WTC11 (cell line): ENCODE data around the gene PRPF6. TPM values are rescaled to one million over a fixed set of nuclear protein-coding genes. Genes with fewer than 3 reads are reported as not detected.

Experiments used
- CDX4 ChIP-seq: fragments of 250-450 bp; sonication (Bioruptor Pico); IDR thresholded peaks from 2 replicates; pipeline ENCODE4 v1.9.0; 2021; ENCODE audit warnings: moderate library complexity, mild to moderate bottlenecking, inconsistent platforms, borderline replicate concordance
- E2F5 ChIP-seq: sonication (generic); formaldehyde crosslinking; IDR thresholded peaks from 2 replicates; pipeline ENCODE4 v1.8.1; 2022; ENCODE audit warnings: mild to moderate bottlenecking, moderate library complexity, missing genetic modification reagents
- ELF4 ChIP-seq: sonication (generic); formaldehyde crosslinking; IDR thresholded peaks from 2 replicates; pipeline ENCODE4 v1.8.1; 2022; ENCODE audit warnings: low read depth, mild to moderate bottlenecking, moderate library complexity, missing genetic modification reagents
- EMX1 ChIP-seq: fragments of 250-450 bp; sonication (Bioruptor Pico); IDR thresholded peaks from 2 replicates; pipeline ENCODE4 v1.8.0; 2021; ENCODE audit warnings: mild to moderate bottlenecking
- ESRRA ChIP-seq: sonication (generic); formaldehyde crosslinking; IDR thresholded peaks from 2 replicates; pipeline ENCODE4 v1.8.1; 2022; ENCODE audit warnings: mild to moderate bottlenecking, missing genetic modification reagents, borderline replicate concordance
- FOXP1 ChIP-seq: sonication (generic); formaldehyde crosslinking; IDR thresholded peaks from 2 replicates; pipeline ENCODE4 v1.8.0; 2022; ENCODE audit warnings: missing genetic modification reagents, mild to moderate bottlenecking, moderate library complexity, borderline replicate concordance
- GABPB1 ChIP-seq: sonication (generic); formaldehyde crosslinking; IDR thresholded peaks from 2 replicates; pipeline ENCODE4 v1.8.1; 2023; ENCODE audit warnings: mild to moderate bottlenecking, missing genetic modification reagents
- HMGXB4 ChIP-seq: sonication (generic); formaldehyde crosslinking; IDR thresholded peaks from 2 replicates; pipeline ENCODE4 v1.8.1; 2023; ENCODE audit warnings: mild to moderate bottlenecking, moderate library complexity, missing genetic modification reagents
- MYBL2 ChIP-seq: sonication (generic); formaldehyde crosslinking; IDR thresholded peaks from 2 replicates; pipeline ENCODE4 v1.8.1; 2023; ENCODE audit warnings: mild to moderate bottlenecking, moderate library complexity, missing genetic modification reagents
- NFATC4 ChIP-seq: fragments of 250-450 bp; sonication (Bioruptor Pico); IDR thresholded peaks from 2 replicates; pipeline ENCODE4 v1.9.0; 2021; ENCODE audit warnings: mild to moderate bottlenecking
- NR2C2 ChIP-seq: sonication (generic); formaldehyde crosslinking; IDR thresholded peaks from 2 replicates; pipeline ENCODE4 v1.8.0; 2022; ENCODE audit warnings: mild to moderate bottlenecking, missing genetic modification reagents
- NR3C1 ChIP-seq: sonication (generic); formaldehyde crosslinking; conservative IDR thresholded peaks from 2 replicates; pipeline ENCODE4 v1.8.1; 2023; ENCODE audit warnings: low read depth, mild to moderate bottlenecking, missing genetic modification reagents
- PRRX2 ChIP-seq: fragments of 250-450 bp; sonication (Bioruptor Pico); IDR thresholded peaks from 2 replicates; pipeline ENCODE4 v1.8.0; 2021; ENCODE audit warnings: mild to moderate bottlenecking
- SMAD3 ChIP-seq: sonication (generic); formaldehyde crosslinking; IDR thresholded peaks from 2 replicates; pipeline ENCODE4 v1.8.0; 2022; ENCODE audit warnings: missing genetic modification reagents, mild to moderate bottlenecking, borderline replicate concordance
- SP1 ChIP-seq: sonication (generic); formaldehyde crosslinking; conservative IDR thresholded peaks from 2 replicates; pipeline ENCODE4 v1.8.1; 2022; ENCODE audit warnings: missing genetic modification reagents
- TCF7 ChIP-seq: sonication (generic); formaldehyde crosslinking; IDR thresholded peaks from 2 replicates; pipeline ENCODE4 v1.8.0; 2022; ENCODE audit warnings: mild to moderate bottlenecking, low read depth, missing genetic modification reagents, moderate library complexity
- TEAD4 ChIP-seq: sonication (generic); formaldehyde crosslinking; IDR thresholded peaks from 2 replicates; pipeline ENCODE4 v1.8.0; 2022; ENCODE audit warnings: mild to moderate bottlenecking, missing genetic modification reagents
- TP53 ChIP-seq: sonication (generic); formaldehyde crosslinking; IDR thresholded peaks from 2 replicates; pipeline ENCODE4 v1.8.1; 2023; ENCODE audit warnings: mild to moderate bottlenecking, missing genetic modification reagents
- ZMAT4 ChIP-seq: fragments of 250-450 bp; sonication (Bioruptor Pico); IDR thresholded peaks from 2 replicates; pipeline ENCODE4 v1.9.0; 2021; ENCODE audit warnings: mild to moderate bottlenecking
- ZNF121 ChIP-seq: sonication (generic); formaldehyde crosslinking; IDR thresholded peaks from 2 replicates; pipeline ENCODE4 v1.8.0; 2023; ENCODE audit warnings: missing genetic modification reagents
- ZNF263 ChIP-seq: sonication (generic); formaldehyde crosslinking; IDR thresholded peaks from 2 replicates; pipeline ENCODE4 v1.8.1; 2022; ENCODE audit warnings: low read depth, mild to moderate bottlenecking, moderate library complexity, missing genetic modification reagents
- ZNF396 ChIP-seq: fragments of 250-450 bp; sonication (Bioruptor Pico); IDR thresholded peaks from 2 replicates; pipeline ENCODE4 v1.8.0; 2021; ENCODE audit warnings: mild to moderate bottlenecking, moderate library complexity, borderline replicate concordance
- ZNF416 ChIP-seq: fragments of 250-450 bp; sonication (Bioruptor Pico); IDR thresholded peaks from 2 replicates; pipeline ENCODE4 v1.9.0; 2021; ENCODE audit warnings: mild to moderate bottlenecking, inconsistent platforms
- ZNF423 ChIP-seq: fragments of 250-450 bp; sonication (Bioruptor Pico); IDR thresholded peaks from 2 replicates; pipeline ENCODE4 v2.1.2; 2022; ENCODE audit warnings: mild to moderate bottlenecking, moderate library complexity
- total RNA-seq: library from RNA; stranded (reverse); gene quantifications from 3 replicates; pipeline ENCODE4 v1.2.3, GENCODE V29; 2021
- TF ChIP-seq, protein P1 (sequence below): sonication (generic); formaldehyde crosslinking; IDR thresholded peaks from 2 replicates; pipeline ENCODE4 v1.8.0; 2023; ENCODE audit warnings: missing genetic modification reagents, mild to moderate bottlenecking, borderline replicate concordance
- TF ChIP-seq, protein P2 (sequence below): sonication (generic); formaldehyde crosslinking; IDR thresholded peaks from 2 replicates; pipeline ENCODE4 v1.8.1; 2022; ENCODE audit warnings: missing genetic modification reagents, borderline replicate concordance
- TF ChIP-seq, protein P3 (sequence below): sonication (generic); formaldehyde crosslinking; IDR thresholded peaks from 2 replicates; pipeline ENCODE4 v1.8.1; 2022; ENCODE audit warnings: mild to moderate bottlenecking, missing genetic modification reagents, moderate library complexity, borderline replicate concordance
- TF ChIP-seq, protein P4 (sequence below): sonication (generic); formaldehyde crosslinking; IDR thresholded peaks from 2 replicates; pipeline ENCODE4 v1.8.1; 2023; ENCODE audit warnings: mild to moderate bottlenecking, missing genetic modification reagents, moderate library complexity

The PRPF6 gene
- total RNA-seq, 1 experiment from 2014 or later: 79.4 TPM

DNA sequence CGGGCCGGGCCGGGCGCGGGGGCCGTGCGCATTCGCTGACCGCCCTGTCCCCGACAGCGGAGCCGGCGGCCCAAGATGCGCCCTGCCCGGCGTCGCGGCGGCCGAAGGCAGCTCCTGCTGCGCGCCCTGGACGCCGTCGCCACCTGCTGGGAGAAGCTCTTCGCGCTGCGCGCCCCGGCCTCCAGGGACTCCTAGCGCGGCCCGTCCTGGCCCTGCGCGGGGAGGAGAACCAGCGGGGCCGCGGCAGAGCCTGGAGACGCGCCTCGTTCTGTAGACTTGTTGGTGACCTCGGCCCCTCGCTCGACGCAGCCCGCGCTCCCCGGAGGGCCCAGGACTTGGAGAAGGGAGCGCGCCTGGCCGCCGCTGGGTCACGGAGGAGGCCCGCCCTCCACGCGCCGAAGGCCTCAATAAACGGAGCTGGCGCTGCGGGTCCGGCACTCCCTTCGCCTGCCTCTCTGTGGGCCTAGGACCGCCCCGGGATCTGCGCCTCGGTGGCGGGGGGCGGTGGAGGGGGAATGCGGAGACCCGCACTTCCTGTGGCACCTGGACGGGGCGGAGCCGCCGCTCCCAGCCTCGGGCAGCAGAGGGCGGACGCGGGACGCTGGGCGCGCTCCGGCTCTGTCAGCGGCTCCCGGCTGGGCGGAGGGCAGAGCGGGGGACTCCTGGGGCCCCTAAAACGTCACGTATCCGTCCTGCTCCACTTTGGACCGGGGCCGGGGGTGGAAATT is 57.8 kb downstream of the PRPF6 start (continued):
- TF ChIP-seq, protein P1, sequence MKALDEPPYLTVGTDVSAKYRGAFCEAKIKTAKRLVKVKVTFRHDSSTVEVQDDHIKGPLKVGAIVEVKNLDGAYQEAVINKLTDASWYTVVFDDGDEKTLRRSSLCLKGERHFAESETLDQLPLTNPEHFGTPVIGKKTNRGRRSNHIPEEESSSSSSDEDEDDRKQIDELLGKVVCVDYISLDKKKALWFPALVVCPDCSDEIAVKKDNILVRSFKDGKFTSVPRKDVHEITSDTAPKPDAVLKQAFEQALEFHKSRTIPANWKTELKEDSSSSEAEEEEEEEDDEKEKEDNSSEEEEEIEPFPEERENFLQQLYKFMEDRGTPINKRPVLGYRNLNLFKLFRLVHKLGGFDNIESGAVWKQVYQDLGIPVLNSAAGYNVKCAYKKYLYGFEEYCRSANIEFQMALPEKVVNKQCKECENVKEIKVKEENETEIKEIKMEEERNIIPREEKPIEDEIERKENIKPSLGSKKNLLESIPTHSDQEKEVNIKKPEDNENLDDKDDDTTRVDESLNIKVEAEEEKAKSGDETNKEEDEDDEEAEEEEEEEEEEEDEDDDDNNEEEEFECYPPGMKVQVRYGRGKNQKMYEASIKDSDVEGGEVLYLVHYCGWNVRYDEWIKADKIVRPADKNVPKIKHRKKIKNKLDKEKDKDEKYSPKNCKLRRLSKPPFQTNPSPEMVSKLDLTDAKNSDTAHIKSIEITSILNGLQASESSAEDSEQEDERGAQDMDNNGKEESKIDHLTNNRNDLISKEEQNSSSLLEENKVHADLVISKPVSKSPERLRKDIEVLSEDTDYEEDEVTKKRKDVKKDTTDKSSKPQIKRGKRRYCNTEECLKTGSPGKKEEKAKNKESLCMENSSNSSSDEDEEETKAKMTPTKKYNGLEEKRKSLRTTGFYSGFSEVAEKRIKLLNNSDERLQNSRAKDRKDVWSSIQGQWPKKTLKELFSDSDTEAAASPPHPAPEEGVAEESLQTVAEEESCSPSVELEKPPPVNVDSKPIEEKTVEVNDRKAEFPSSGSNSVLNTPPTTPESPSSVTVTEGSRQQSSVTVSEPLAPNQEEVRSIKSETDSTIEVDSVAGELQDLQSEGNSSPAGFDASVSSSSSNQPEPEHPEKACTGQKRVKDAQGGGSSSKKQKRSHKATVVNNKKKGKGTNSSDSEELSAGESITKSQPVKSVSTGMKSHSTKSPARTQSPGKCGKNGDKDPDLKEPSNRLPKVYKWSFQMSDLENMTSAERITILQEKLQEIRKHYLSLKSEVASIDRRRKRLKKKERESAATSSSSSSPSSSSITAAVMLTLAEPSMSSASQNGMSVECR: no peak
- TF ChIP-seq, protein P2, sequence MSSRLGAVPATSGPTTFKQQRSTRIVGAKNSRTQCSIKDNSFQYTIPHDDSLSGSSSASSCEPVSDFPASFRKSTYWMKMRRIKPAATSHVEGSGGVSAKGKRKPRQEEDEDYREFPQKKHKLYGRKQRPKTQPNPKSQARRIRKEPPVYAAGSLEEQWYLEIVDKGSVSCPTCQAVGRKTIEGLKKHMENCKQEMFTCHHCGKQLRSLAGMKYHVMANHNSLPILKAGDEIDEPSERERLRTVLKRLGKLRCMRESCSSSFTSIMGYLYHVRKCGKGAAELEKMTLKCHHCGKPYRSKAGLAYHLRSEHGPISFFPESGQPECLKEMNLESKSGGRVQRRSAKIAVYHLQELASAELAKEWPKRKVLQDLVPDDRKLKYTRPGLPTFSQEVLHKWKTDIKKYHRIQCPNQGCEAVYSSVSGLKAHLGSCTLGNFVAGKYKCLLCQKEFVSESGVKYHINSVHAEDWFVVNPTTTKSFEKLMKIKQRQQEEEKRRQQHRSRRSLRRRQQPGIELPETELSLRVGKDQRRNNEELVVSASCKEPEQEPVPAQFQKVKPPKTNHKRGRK (CRISPR knock-in tag): no peak
- peak; percentile 62 for TF ChIP-seq ZNF263
- TF ChIP-seq ZNF121 (CRISPR knock-in tag): no peak
- no peak for TF ChIP-seq EMX1 (CRISPR knock-in tag)
- TF ChIP-seq NFATC4 (CRISPR knock-in tag): no peak
- TF ChIP-seq PRRX2 (CRISPR knock-in tag): no peak
- no peak for TF ChIP-seq CDX4
- no peak for TF ChIP-seq NR2C2 (CRISPR knock-in tag)
- TF ChIP-seq, protein P3, sequence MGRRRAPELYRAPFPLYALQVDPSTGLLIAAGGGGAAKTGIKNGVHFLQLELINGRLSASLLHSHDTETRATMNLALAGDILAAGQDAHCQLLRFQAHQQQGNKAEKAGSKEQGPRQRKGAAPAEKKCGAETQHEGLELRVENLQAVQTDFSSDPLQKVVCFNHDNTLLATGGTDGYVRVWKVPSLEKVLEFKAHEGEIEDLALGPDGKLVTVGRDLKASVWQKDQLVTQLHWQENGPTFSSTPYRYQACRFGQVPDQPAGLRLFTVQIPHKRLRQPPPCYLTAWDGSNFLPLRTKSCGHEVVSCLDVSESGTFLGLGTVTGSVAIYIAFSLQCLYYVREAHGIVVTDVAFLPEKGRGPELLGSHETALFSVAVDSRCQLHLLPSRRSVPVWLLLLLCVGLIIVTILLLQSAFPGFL: no peak
- TF ChIP-seq HMGXB4 (CRISPR knock-in tag): peak; percentile 80; the same call in 1 of the 2 replicates
- no peak for TF ChIP-seq TEAD4 (CRISPR knock-in tag)
- peak; percentile 83 for TF ChIP-seq ZNF423
- TF ChIP-seq ELF4 (CRISPR knock-in tag): peak; percentile 60; the same call in 1 of the 2 replicates
- TF ChIP-seq FOXP1 (CRISPR knock-in tag): peak; percentile 32; the same call in 1 of the 2 replicates
- TF ChIP-seq ZNF396 (CRISPR knock-in tag): no peak
- TF ChIP-seq E2F5 (CRISPR knock-in tag): no peak
- peak; percentile 83 for TF ChIP-seq SP1
- TF ChIP-seq ZMAT4: no peak
- TF ChIP-seq, protein P4, sequence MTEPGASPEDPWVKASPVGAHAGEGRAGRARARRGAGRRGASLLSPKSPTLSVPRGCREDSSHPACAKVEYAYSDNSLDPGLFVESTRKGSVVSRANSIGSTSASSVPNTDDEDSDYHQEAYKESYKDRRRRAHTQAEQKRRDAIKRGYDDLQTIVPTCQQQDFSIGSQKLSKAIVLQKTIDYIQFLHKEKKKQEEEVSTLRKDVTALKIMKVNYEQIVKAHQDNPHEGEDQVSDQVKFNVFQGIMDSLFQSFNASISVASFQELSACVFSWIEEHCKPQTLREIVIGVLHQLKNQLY (CRISPR knock-in tag): no peak
- TF ChIP-seq ESRRA (CRISPR knock-in tag): no peak
- no peak for TF ChIP-seq NR3C1 (CRISPR knock-in tag)
- TF ChIP-seq TP53 (CRISPR knock-in tag): 0 out of 2 replicates have a peak, but pooled peaks have one; percentile 24
- peak; percentile 83 for TF ChIP-seq MYBL2
- no peak; the same call in 1 of the 2 replicates for TF ChIP-seq SMAD3 (CRISPR knock-in tag)
- no peak for TF ChIP-seq ZNF416 (CRISPR knock-in tag)
- TF ChIP-seq TCF7 (CRISPR knock-in tag): no peak
- TF ChIP-seq GABPB1 (CRISPR knock-in tag): no peak
